Activated naive CD4-positive, alpha-beta T cell treated with anti-CD3 and anti-CD28 coated beads, Interleukin-2, amount 10 ng/mL, durations not matched to agents 7 days and 5 days (primary cell): ENCODE data around the gene MGAT4C.

Experiments
- CTCF ChIA-PET: fragments of 350-600 bp; sonication (Branson Sonifier 250); formaldehyde crosslinking; loops from one replicate; lab custom pipeline; 2021; ENCODE audit warnings: antibody characterized with exemption; lab: Charles Lee
- DNase-seq: peaks from one replicate; pipeline ENCODE4 v3.0.0-alpha.2; 2020
- H3K27ac Mint-ChIP-seq: one replicate; pipeline ENCODE4 v1.8.0; 2021; ENCODE audit warnings: mild to moderate bottlenecking, moderate library complexity, mixed read lengths
- H3K27me3 Mint-ChIP-seq: one replicate; pipeline ENCODE4 v1.8.0; 2021; ENCODE audit warnings: mild to moderate bottlenecking, mixed read lengths
- H3K36me3 Mint-ChIP-seq: one replicate; pipeline ENCODE4 v1.8.0; 2021; ENCODE audit warnings: mixed read lengths
- H3K4me1 Mint-ChIP-seq: one replicate; pipeline ENCODE4 v1.8.0; 2021; ENCODE audit warnings: mixed read lengths
- H3K4me3 Mint-ChIP-seq: one replicate; pipeline ENCODE4 v1.8.0; 2021; ENCODE audit warnings: mild to moderate bottlenecking, moderate library complexity, mixed read lengths
- H3K9me3 Mint-ChIP-seq: one replicate; pipeline ENCODE4 v1.8.0; 2021; ENCODE audit warnings: mixed read lengths

The MGAT4C gene

DNA sequence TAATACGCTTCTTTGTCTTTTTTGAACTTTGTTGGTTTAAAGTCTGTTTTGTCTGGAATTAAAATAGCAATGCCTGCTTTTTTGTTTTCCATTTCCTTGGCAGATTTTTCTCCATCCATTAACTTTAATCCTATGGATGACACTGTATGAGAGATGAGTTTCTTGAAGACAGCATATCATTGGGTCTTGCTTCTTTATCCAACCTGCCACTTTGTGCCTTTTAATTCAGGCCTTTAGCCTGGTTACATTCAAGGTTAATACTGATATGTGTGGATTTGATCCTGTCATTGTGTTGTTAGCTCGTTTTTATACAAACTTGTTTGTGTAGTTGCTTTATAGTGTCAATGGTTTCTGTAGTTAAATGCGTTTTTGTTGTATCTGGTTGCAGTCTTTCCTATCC, 214.1 kb downstream of the MGAT4C start:
- Mint-ChIP-seq H3K4me1 (no peaks in the 10 kb centered on the region), H3K27me3 (no peaks in the 10 kb centered on the region), H3K4me3 (no peak overlapping the region), H3K36me3 (no peaks in the 10 kb centered on the region), H3K27ac (no peak overlapping the region), H3K9me3 (peaks cover 36% of the 10 kb centered on the region)
- CTCF ChIA-PET = no interaction called here
- no peak for DNase-seq

DNA sequence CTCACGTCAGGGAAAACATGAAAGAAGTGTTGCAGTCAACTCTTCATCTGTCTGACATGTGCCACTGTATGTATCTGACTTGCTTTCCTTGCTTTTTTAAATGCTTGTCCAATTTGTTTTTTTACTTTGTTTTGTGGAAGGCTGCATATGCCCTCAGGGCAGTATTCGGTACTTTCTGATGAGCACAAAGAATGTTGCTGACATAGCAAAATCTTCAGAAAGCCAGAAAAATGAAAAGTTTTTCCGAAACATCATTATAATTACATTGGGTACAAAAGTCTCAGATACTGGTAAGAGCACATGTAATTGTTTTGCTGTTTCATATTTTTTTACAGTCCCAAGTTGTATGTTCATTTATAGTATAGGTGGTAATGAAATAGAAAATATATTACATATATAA, 237.8 kb downstream of the MGAT4C start:
- H3K27ac Mint-ChIP-seq = no peak overlapping the region
- H3K27me3 Mint-ChIP-seq = no peaks in the 10 kb centered on the region
- CTCF ChIA-PET = no interaction called here
- H3K4me3 Mint-ChIP-seq = no peak overlapping the region
- no peak for DNase-seq
- H3K36me3 Mint-ChIP-seq = no peaks in the 10 kb centered on the region
- no peaks in the 10 kb centered on the region for H3K4me1 Mint-ChIP-seq
- peaks cover 7% of the 10 kb centered on the region for H3K9me3 Mint-ChIP-seq

DNA sequence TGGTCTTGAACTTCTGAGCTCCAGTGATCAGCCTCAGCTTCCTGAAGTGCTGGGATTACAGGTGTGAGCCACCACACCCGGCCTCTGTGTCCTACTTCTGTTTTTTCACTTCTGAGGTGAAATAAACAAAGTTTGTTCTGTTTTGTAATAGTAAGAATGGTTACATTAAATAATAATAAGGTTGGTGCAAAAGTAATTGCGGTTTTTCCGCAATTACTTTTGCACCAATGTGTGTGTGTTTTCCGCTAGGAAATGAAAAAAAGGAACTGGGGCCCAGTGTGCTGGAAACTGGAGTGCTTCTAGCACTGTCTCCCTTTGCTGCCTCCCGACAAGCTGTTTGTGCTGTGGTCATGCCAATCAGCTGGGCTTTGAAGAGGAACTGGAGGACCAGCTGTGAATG, 241.2 kb downstream of the MGAT4C start:
- H3K27me3 Mint-ChIP-seq = no peaks in the 10 kb centered on the region
- no peak overlapping the region for H3K27ac Mint-ChIP-seq
- no peaks in the 10 kb centered on the region for H3K4me1 Mint-ChIP-seq
- CTCF ChIA-PET = no interaction called here
- no peaks in the 10 kb centered on the region for H3K36me3 Mint-ChIP-seq
- no peak overlapping the region for H3K4me3 Mint-ChIP-seq
- peaks cover 5% of the 10 kb centered on the region for H3K9me3 Mint-ChIP-seq
- DNase-seq = no peak

DNA sequence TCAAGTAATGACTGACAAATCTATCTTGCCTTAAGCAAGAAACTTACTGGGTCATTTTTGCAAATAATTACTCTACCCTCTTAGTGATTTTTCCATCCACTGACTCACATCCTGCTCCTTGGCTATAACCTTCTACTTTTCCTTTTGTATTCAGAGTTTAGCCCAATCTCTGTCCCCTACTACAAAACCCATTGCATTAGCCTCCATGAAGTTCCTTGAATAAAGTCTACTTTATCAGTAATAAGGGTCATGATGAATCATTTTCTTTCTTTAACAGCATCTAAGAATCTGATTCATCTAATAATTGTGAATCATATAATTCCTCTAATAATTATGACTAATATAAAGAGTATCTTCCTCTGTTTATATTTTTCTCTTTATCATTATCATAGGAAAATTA, 249.5 kb downstream of the MGAT4C start:
- Mint-ChIP-seq H3K4me3 (no peak overlapping the region), H3K36me3 (no peaks in the 10 kb centered on the region), H3K27me3 (no peaks in the 10 kb centered on the region), H3K27ac (no peak overlapping the region), H3K4me1 (no peaks in the 10 kb centered on the region), H3K9me3 (peaks cover 6% of the 10 kb centered on the region)
- CTCF ChIA-PET = no interaction called here
- DNase-seq = no peak

DNA sequence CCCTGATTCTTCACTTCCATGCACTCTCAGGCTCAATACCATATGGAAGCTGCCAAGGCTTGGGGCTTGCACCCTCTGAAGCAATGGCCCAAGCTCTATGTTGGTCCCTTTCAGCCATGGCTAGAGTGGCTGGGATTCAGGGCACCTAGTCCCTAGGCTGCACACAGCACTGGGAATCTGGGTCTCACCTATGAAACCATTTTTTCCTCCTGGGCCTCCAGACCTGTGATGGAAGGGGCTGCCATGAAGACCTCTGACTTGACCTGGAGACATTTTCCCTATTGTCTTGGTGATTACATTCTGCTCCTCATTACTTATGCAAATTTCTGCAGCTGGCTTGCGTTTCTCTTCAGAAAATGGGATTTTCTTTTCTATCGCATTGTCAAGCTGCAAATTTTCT, 258.1 kb downstream of the MGAT4C start:
- H3K9me3 Mint-ChIP-seq = peaks cover 26% of the 10 kb centered on the region
- H3K36me3 Mint-ChIP-seq = no peaks in the 10 kb centered on the region
- no peaks in the 10 kb centered on the region for H3K4me1 Mint-ChIP-seq
- CTCF ChIA-PET = no interaction called here
- H3K27ac Mint-ChIP-seq = no peak overlapping the region
- no peak for DNase-seq
- H3K27me3 Mint-ChIP-seq = no peaks in the 10 kb centered on the region
- no peak overlapping the region for H3K4me3 Mint-ChIP-seq

DNA sequence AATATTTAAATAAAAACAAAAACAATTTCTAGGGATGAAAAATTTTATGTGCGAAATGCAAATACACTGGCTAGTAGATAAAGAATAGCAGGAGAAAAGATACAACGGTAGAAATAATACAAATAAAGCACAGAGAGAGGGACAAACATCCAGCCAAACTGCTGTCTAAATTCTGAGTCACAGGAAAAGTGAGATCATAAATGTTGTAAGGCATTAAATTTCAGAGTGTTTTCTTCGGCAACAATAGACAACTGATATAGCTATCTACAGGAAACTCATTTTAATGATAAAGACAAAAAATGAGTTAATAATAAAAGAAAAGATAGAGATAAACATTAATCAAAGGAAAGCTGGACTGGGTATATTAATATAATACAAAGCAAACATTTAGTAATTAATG, 259.9 kb downstream of the MGAT4C start:
- Mint-ChIP-seq H3K4me3 (no peak overlapping the region), H3K36me3 (no peaks in the 10 kb centered on the region), H3K4me1 (no peaks in the 10 kb centered on the region), H3K27me3 (no peaks in the 10 kb centered on the region), H3K9me3 (peaks cover 28% of the 10 kb centered on the region), H3K27ac (no peak overlapping the region)
- CTCF ChIA-PET = no interaction called here
- no peak for DNase-seq

DNA sequence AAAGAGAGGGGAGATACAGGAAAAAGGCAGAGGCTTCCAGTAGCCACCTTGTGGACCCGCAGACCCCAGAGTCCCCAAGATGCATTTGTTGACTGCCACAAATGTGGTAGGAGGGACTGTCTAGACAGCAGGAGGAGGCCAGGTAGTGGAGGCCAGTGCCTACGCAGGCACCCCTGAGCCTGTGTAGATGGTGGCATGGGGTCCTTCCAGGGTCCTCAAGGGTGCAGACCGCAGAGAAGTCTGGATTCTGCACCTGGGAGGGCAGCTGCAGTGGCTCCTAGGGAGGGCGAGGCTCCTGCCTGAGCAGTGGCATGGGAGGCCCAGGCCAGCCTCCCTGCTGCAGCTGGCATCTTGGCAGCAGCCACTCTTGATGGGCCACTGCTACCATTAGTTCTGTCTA, 262.4 kb downstream of the MGAT4C start:
- no peaks in the 10 kb centered on the region for H3K4me1 Mint-ChIP-seq
- no peaks in the 10 kb centered on the region for H3K27me3 Mint-ChIP-seq
- no peak for DNase-seq
- H3K4me3 Mint-ChIP-seq = no peak overlapping the region
- H3K27ac Mint-ChIP-seq = no peak overlapping the region
- H3K36me3 Mint-ChIP-seq = no peaks in the 10 kb centered on the region
- peaks cover 25% of the 10 kb centered on the region for H3K9me3 Mint-ChIP-seq
- CTCF ChIA-PET = no interaction called here

DNA sequence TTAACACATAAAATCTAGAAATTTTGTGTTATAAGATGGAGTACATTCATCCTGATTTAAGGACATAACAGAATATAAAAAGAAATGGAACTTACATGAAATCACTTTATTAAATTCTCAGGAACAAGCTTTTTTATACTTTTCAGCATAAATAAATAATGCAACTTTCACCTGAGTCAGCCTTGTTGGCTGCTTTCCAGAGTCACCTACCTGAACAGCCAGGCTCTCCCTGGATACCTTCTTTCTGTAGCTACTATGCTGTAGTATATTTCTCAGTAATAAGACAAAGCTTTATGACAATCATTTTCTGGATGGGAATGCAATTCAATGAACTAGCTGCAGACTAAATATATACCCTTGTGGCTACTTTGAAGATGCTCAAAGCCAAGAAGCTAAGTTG, 270.2 kb downstream of the MGAT4C start:
- H3K27ac Mint-ChIP-seq = no peak overlapping the region
- H3K36me3 Mint-ChIP-seq = no peaks in the 10 kb centered on the region
- no peaks in the 10 kb centered on the region for H3K9me3 Mint-ChIP-seq
- no peaks in the 10 kb centered on the region for H3K27me3 Mint-ChIP-seq
- no peak for DNase-seq
- H3K4me1 Mint-ChIP-seq = no peaks in the 10 kb centered on the region
- no peak overlapping the region for H3K4me3 Mint-ChIP-seq
- CTCF ChIA-PET = no interaction called here

DNA sequence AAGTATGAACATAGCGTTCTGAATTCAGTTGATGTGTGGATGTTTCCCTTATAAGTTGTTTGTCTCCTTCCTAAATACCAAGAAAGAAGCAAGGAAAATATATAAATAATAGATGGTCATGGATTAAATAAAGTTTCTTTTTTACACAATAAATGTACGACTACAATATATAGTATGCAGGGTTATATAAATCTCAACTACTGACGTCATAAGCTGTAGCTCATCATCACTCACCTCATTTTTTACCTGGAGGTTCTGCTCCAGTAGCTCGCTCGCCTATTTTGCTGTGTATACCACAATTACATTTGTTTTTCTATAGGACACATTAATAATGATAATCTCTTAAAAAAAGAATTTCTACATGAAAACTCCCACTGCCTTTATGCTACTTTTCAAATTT, 272.6 kb downstream of the MGAT4C start:
- Mint-ChIP-seq H3K4me3 (no peak overlapping the region), H3K27me3 (no peaks in the 10 kb centered on the region), H3K9me3 (no peaks in the 10 kb centered on the region), H3K27ac (no peak overlapping the region), H3K4me1 (no peaks in the 10 kb centered on the region), H3K36me3 (no peaks in the 10 kb centered on the region)
- DNase-seq = no peak
- CTCF ChIA-PET = no interaction called here

DNA sequence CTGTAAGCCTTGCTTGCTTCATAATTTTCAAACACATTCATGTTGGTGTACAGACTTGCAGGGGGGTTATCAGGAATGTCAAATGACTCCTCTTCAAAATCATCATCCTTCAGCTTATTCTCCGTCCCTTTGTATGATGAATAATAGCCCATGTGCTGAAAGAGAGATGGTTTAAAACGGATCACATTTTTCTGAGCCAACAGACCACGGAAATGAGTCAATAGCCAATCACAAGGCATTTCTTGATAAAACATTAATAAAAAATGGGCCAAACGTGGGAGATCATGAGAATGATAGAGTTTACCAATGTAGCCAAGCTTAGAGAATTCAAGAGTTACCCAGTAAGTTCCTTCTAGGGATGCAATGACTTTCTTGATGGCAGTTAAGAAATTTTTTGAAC, 276.6 kb downstream of the MGAT4C start:
- CTCF ChIA-PET = no interaction called here
- Mint-ChIP-seq H3K9me3 (no peaks in the 10 kb centered on the region), H3K36me3 (no peaks in the 10 kb centered on the region), H3K4me3 (no peak overlapping the region), H3K27me3 (no peaks in the 10 kb centered on the region), H3K4me1 (no peaks in the 10 kb centered on the region), H3K27ac (no peak overlapping the region)
- DNase-seq = no peak

DNA sequence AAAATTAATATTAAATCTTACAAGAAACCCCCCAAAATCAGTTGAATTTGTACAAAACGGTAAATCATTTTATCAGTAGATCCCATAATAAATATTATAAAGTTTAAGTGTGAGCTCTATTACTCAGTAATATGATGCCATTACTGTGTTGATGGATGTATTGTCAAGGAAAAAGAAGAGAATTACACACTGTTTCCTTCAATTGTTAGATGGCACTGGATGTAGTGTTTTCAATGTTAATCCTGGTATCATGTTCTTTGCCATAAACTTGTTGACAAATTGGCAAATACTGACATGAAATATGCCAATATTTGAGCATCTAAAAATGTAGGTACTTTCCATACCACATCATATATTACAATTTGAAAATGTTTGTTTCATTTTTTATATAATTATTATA, 280.5 kb downstream of the MGAT4C start:
- Mint-ChIP-seq H3K27me3 (no peaks in the 10 kb centered on the region), H3K9me3 (no peaks in the 10 kb centered on the region), H3K4me1 (no peaks in the 10 kb centered on the region), H3K4me3 (no peak overlapping the region), H3K36me3 (no peaks in the 10 kb centered on the region), H3K27ac (no peak overlapping the region)
- no peak for DNase-seq
- CTCF ChIA-PET = no interaction called here

DNA sequence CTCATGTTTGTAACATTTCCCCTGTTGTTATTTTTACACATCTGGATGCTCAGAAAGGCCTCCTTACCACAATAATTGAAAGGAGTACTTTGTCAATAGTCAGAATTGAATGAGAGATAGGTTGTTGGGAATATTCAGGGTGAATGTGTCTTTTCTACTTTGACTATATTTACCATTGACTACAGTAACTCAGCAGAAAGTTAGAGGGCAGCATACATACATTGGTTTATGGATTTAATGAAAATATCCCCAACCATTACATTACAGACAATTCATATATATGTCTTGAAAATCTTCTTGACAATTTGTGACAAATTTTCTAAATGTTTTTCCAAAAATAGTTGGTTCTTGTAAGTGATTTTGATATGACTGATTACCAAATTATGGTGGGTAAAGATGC, 284.4 kb downstream of the MGAT4C start:
- H3K27me3 Mint-ChIP-seq = no peaks in the 10 kb centered on the region
- no peak overlapping the region for H3K27ac Mint-ChIP-seq
- H3K9me3 Mint-ChIP-seq = no peaks in the 10 kb centered on the region
- DNase-seq = no peak
- H3K4me3 Mint-ChIP-seq = no peak overlapping the region
- H3K4me1 Mint-ChIP-seq = no peaks in the 10 kb centered on the region
- H3K36me3 Mint-ChIP-seq = no peaks in the 10 kb centered on the region
- CTCF ChIA-PET = no interaction called here

DNA sequence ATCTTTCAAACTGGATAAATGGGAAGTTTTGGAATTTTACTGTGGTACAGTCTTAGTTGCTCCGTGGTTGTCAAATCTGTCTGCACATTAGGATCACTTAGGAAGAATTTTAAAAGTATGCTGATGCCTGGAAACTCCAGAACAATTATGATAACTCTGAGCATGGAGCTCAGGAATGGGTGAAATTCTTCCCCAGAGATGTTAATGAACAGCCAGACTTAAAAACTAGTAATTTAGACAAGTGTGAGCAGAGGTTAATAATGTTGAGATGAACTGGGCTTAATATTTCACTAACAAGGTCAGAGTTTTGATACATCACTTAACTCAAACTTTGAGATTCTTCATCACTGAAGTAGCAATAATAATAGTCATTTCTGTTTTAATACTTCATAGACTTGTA, 287.6 kb downstream of the MGAT4C start:
- H3K27me3 Mint-ChIP-seq = no peaks in the 10 kb centered on the region

DNA sequence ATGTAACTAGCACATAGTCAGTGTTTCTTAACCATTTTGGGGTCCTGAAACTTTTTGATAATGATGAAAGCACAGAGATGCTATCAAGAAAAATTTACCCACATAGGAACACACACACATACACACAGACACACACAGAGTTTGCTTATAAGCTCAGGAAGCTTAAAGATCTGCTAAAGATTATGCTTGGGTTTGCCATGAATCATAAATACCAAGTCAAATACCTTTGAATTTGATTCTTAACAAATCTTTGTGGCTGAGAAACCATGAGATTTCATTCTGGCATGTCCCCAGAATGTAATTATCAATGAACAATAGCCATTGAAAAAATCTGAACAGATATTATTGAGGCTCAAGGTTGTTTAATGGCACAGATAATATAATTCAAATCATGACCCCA, 292.9 kb downstream of the MGAT4C start:
- no peak for DNase-seq

More for the DNA sequence above, 287.6 kb downstream of the MGAT4C start:
- Mint-ChIP-seq H3K9me3 (no peaks in the 10 kb centered on the region), H3K36me3 (no peaks in the 10 kb centered on the region), H3K4me3 (no peak overlapping the region), H3K27ac (no peak overlapping the region), H3K4me1 (no peaks in the 10 kb centered on the region)
- DNase-seq = no peak
- CTCF ChIA-PET = no interaction called here

DNA sequence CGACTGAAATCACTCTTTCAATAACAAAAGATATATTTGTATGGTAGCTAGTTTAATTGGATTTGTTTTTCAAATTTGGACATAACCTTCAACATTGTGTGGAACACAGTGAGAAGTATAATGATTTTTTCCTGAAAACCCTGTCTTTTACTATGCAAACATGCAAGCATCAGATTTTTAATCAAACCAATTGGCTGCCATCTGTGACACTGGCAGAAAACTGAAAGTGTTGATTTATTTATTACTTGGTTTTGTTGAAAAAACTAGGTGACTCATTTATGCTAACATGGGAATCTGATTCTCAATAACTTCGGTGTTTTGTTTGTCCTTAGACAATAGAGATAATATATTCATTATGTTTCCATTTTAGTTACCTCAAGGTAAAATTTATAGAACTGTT, 300.1 kb downstream of the MGAT4C start:
- CTCF ChIA-PET = no interaction called here
- H3K4me1 Mint-ChIP-seq = no peaks in the 10 kb centered on the region
- no peaks in the 10 kb centered on the region for H3K27me3 Mint-ChIP-seq
- no peak overlapping the region for H3K27ac Mint-ChIP-seq
- no peak overlapping the region for H3K4me3 Mint-ChIP-seq
- DNase-seq = no peak
- no peaks in the 10 kb centered on the region for H3K9me3 Mint-ChIP-seq
- H3K36me3 Mint-ChIP-seq = no peaks in the 10 kb centered on the region

More for the DNA sequence above, 292.9 kb downstream of the MGAT4C start:
- H3K36me3 Mint-ChIP-seq = no peaks in the 10 kb centered on the region
- no peak overlapping the region for H3K4me3 Mint-ChIP-seq
- no peaks in the 10 kb centered on the region for H3K27me3 Mint-ChIP-seq
- no peaks in the 10 kb centered on the region for H3K4me1 Mint-ChIP-seq
- CTCF ChIA-PET = no interaction called here
- H3K9me3 Mint-ChIP-seq = no peaks in the 10 kb centered on the region
- no peak overlapping the region for H3K27ac Mint-ChIP-seq

DNA sequence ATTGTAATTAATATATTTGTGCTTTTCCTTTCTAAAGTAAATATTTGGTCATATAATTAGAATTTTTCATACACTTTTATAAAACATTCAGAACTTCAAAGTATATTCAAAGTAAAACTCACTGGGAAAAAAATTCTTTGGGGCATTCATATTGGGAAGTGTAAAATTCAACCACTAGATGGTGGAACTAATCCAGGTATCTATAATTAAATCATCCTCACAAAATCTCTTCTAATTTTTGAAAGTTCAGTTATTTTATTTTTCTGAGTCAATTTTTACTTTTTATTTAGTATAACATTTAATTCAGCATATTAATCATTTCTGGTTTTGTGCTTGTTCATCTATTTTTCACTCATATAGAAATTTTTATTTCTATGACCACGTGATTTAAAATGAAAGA, 301.1 kb downstream of the MGAT4C start:
- Mint-ChIP-seq H3K4me3 (no peak overlapping the region), H3K27me3 (no peaks in the 10 kb centered on the region), H3K27ac (no peak overlapping the region), H3K9me3 (no peaks in the 10 kb centered on the region), H3K4me1 (no peaks in the 10 kb centered on the region), H3K36me3 (no peaks in the 10 kb centered on the region)
- CTCF ChIA-PET = no interaction called here
- DNase-seq = no peak
